Measurements from ENCODE around the gene CHRNB1.

CHRNB1 gene

DNA sequence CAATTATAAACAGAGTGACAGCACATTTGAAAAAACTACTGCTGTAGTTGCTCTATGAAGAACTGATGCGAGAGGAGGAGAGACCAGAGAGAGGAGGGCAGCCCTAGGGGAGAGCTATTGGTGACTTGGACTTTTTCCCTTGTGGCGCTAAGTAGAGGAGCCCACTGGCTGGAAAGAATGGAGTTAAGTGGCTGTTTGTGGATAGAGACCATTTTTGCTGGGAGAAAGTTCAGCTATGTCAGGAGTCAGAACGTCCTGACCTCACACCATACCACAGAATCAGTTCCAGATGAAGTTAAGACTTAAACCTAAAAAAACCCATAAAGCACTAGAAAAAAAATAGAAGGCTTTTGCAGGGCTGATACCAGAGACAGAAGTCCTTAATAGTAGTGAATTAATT is 41.3 kb downstream of the CHRNB1 start:
- DNase-seq, result no peak

DNA sequence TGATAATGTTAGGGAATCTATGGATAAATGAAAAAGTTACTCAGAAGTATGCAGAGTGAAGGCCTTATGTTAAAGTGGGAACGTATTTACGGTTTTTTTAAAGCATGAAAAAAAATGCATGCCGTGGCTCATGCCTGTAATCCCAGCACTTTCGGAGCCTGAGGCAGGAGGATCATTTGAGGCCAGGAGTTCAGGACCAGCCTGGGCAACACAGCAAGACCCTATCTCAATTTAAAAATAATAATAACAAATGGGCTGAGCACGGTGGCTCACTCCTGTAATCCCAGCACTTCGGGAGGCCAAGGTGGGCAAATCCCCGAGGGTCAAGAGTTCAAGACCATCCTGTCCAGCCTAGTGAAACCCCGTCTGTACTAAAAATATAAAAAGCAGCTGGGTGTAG is 45.3 kb downstream of the CHRNB1 start:
- no peak for DNase-seq

DNA sequence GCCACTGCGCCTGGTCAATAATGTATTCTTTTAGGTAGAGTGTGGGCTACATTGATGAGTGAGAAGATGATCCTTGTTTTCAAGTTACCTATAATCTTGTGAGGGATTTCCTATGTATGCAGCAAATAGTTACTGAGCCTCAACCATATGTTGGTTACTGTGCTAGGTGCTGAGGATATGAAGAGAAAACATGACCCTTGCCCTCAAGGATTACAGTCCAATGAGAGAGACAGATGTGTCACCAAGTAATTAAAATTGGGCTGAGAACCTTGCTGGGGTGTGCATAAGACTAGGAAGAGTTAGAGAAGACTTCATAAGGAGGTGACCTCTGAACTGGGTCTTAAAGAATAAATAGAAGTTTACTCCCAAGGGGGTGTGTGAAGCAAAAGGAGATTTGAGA is 46.7 kb downstream of the CHRNB1 start:
- no peak for DNase-seq

GRCh38 chr17:7493941-7494340 is 49.1 kb downstream of the CHRNB1 start:
- DNase-seq, result no peak

GRCh38 chr17:7495906-7496434 is 51.1 kb downstream of the CHRNB1 start:
- DNase-seq, result no peak

DNA sequence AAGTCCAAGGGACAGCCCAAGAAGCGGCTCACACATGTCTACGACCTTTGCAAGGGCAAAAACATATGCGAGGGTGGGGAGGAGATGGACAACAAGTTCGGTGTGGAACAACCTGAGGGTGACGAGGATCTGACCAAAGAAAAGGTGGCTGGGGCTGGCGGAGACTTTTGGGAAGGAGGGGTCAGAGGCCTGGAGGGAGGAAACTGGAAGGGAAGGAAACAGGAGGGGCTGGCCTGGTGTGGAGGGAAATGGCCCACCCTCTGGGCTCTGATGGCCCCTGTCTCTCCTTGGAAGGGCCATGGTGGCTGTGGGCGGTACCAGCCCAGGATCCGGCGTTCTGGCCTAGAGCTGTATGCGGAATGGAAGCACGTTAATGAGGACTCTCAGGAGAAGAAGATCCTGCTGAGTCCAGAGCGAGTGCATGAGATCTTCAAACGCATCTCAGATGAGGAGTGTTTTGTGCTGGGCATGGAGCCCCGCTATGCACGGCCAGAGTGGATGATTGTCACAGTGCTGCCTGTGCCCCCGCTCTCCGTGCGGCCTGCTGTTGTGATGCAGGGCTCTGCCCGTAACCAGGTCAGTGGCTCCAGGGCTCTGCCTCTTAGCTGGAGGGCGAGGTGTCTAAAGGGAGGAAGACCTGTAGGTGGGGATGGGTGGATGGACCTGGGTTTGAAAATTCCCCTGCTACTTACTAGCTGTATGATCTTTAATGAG is 51.8 kb downstream of the CHRNB1 start:
- no peak for DNase-seq

DNA sequence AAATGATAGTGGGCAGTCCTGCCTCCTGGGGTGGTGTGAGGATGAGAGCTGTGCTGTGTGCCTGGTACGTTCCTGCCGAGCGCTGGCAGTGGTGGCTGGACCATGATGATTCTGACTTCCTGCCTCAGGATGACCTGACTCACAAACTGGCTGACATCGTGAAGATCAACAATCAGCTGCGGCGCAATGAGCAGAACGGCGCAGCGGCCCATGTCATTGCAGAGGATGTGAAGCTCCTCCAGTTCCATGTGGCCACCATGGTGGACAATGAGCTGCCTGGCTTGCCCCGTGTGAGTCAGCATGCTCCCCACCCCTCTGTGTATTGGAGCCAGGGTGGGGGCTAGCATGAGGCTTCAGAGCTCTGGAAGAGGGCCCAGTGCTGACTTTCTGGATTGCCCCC is 52.4 kb downstream of the CHRNB1 start:
- no peak for DNase-seq

DNA sequence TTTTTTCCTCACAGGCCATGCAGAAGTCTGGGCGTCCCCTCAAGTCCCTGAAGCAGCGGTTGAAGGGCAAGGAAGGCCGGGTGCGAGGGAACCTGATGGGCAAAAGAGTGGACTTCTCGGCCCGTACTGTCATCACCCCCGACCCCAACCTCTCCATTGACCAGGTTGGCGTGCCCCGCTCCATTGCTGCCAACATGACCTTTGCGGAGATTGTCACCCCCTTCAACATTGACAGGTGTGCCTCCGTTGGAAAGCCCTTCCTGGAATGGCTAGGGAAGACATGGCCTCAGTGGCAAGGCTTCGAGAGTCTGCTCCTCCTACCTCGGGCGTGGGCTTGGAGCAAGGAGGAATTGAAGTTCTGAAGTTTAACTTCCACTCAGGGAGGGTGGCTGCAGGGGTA is 52.8 kb downstream of the CHRNB1 start:
- DNase-seq, result no peak

GRCh38 chr17:7499161-7499560 is 54.3 kb downstream of the CHRNB1 start:
- no peak for DNase-seq

DNA sequence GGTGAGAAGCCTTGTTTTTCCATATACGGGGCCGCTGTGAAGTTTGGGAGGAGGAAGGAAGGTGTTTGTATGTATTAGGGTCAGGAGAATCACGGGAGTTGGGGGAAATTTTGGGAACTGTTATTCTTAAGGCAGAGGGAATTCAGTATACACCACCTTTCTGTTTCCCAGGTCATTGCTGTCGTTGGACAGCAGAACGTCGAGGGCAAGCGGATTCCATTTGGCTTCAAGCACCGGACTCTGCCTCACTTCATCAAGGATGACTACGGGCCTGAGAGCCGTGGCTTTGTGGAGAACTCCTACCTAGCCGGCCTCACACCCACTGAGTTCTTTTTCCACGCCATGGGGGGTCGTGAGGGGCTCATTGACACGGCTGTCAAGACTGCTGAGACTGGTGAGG is 56.9 kb downstream of the CHRNB1 start:
- DNase-seq, result no peak

GRCh38 chr17:7502171-7502847 is 57.4 kb downstream of the CHRNB1 start:
- no peak for DNase-seq

DNA sequence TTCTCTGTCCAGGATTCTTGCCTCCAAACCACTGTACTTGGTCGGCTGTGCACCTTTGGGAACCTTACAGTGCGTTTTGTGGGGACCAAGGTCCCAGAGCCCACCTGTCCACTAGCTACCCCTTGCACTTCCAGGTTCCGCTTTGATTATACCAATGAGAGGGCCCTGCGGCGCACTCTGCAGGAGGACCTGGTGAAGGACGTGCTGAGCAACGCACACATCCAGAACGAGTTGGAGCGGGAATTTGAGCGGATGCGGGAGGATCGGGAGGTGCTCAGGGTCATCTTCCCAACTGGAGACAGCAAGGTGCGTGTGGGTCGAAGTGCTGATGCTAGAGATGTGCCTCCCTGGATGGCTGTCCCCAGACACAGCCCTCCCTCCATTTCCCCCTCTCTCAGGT is 58.1 kb downstream of the CHRNB1 start:
- no peak for DNase-seq

DNA sequence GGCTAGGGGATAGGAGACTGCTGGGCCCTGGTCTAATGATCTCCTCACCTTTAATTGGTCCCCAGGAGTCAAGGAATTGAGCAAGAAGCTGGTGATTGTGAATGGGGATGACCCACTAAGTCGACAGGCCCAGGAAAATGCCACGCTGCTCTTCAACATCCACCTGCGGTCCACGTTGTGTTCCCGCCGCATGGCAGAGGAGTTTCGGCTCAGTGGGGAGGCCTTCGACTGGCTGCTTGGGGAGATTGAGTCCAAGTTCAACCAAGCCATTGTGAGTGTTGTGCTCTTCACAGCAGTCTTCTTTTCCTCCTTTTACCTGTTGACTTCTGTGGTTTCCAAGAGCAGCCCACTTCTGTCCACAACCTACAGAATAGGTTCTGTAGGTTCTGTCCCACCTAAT is 58.7 kb downstream of the CHRNB1 start:
- no peak for DNase-seq

Data from T-helper 1 cell (primary cell).